ENCODE data around the gene TMEM40. TPM values are rescaled to one million over a fixed set of nuclear protein-coding genes. Genes with fewer than 3 reads are reported as not detected.

TMEM40 gene
- total and polyA plus RNA-seq, 9 of the 15 experiments (the other 6 are each of a cell fraction or from before 2014, with no cell fraction given), result 0.11 to 0.31 (median 0.14) TPM; not detected in 6

DNA sequence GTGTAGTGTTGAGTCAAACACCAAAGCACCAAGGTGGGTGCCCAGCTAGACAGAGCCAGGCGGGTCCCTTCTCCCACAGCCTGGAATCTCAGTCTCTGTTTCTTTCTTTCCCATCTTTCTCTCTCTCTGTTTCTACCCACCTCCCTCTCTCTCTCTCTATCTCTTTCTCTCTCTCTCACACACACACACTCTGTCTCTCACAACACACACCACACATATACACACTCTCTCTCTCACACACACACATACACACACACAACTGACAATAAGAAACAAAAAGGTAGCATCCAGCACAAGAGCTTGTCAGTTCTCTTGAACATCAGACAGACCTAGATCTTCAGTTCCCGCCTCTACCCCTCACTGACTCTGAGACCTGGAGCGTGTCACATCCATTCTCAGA lies 2.4 kb downstream of the TMEM40 start:
- no peaks in the 10 kb centered on the region for H3K9me3 ChIP-seq (replicated peaks; ENCODE audit: control insufficient read depth, insufficient read depth, low read depth, low read length)
- no peak for DNase-seq (ENCODE audit: extremely low read depth in 1 of 4, low spot score in 3 of 4)
- POLR2A ChIA-PET, result interaction anchor here (0.6 kb wide), 1 partner anchor 216 kb away, joined by 3 read pairs; no protein-coding TSS in a partner anchor
- H3K9me1 ChIP-seq (ENCODE audit: control insufficient read depth, insufficient read depth, low read length), result no peaks in the 10 kb centered on the region
- no peaks in the 10 kb centered on the region for H4K20me1 ChIP-seq (replicated peaks; ENCODE audit: control insufficient read depth, insufficient read depth, low read length)
- no peaks in the 10 kb centered on the region for H3K36me3 ChIP-seq (ENCODE audit: control insufficient read depth, insufficient read depth, low read length)
- BruUV-seq (replicated peaks), result no TSS peak
- no peak overlapping the region for H3K27ac ChIP-seq (ENCODE audit: extremely low read depth, low read depth, low read length)
- peaks cover 9 to 20% of the 10 kb centered on the region in 2 experiments for H3K4me1 ChIP-seq (replicated peaks in 1 of 2; ENCODE audit: control insufficient read depth in 2 of 2, insufficient read depth in 2 of 2, low read length in 2 of 2)
- intact Hi-C loops (cut with micrococcal nuclease), result no loop called here
- WGBS (ENCODE audit: insufficient coverage, low coverage, missing lambda C conversion rate), result 51% methylated on average over 3 of the region's 3 CpGs
- no peak overlapping the region for H3K9ac ChIP-seq (ENCODE audit: insufficient read depth in 1 of 2, low read depth in 2 of 2, low read length in 2 of 2)
- ATAC-seq, result no peak
- H3K79me2 ChIP-seq (ENCODE audit: control insufficient read depth, insufficient read depth, low read length), result no peaks in the 10 kb centered on the region
- in situ Hi-C loops (cut with MboI), result no loop called here
- H2AFZ ChIP-seq (ENCODE audit: low read depth, low read length), result peak overlapping the region; percentile 75; the same call in 1 of the 2 replicates
- H3K27me3 ChIP-seq (ENCODE audit: control insufficient read depth in 2 of 2, insufficient read depth in 2 of 2, low read length in 2 of 2), result peaks cover 0 to 13% of the 10 kb centered on the region in 2 experiments; a peak in 2 of 5 replicates
- peak; percentile 15 for FAIRE-seq
- H3K4me2 ChIP-seq (ENCODE audit: insufficient read depth, low read length), result no peak overlapping the region
- CTCF ChIA-PET (ENCODE audit: low intra/inter-chr PET ratio), result interaction anchor here (0.6 kb wide), 1 partner anchor 36 kb away, joined by 3 read pairs; no protein-coding TSS in a partner anchor
- H3K4me3 ChIP-seq, result no peak overlapping the region
- TF ChIP-seq, protein P1, sequence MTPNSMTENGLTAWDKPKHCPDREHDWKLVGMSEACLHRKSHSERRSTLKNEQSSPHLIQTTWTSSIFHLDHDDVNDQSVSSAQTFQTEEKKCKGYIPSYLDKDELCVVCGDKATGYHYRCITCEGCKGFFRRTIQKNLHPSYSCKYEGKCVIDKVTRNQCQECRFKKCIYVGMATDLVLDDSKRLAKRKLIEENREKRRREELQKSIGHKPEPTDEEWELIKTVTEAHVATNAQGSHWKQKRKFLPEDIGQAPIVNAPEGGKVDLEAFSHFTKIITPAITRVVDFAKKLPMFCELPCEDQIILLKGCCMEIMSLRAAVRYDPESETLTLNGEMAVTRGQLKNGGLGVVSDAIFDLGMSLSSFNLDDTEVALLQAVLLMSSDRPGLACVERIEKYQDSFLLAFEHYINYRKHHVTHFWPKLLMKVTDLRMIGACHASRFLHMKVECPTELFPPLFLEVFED (CRISPR knock-in tag; conservative IDR thresholded peaks at IDR 0.05), result 0 out of 2 replicates have a peak, but pooled peaks have one; percentile 47
- TF ChIP-seq, protein P2, sequence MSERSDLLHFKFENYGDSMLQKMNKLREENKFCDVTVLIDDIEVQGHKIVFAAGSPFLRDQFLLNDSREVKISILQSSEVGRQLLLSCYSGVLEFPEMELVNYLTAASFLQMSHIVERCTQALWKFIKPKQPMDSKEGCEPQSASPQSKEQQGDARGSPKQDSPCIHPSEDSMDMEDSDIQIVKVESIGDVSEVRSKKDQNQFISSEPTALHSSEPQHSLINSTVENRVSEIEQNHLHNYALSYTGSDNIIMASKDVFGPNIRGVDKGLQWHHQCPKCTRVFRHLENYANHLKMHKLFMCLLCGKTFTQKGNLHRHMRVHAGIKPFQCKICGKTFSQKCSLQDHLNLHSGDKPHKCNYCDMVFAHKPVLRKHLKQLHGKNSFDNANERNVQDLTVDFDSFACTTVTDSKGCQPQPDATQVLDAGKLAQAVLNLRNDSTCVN (CRISPR knock-in tag; IDR thresholded peaks at IDR 0.05), result peak; percentile 42; the same call in 1 of the 2 replicates
- TF ChIP-seq MCM3 (IDR thresholded peaks at IDR 0.05), result 0 out of 2 replicates have a peak, but pooled peaks have one; percentile 61
- TF ChIP-seq, protein P3, sequence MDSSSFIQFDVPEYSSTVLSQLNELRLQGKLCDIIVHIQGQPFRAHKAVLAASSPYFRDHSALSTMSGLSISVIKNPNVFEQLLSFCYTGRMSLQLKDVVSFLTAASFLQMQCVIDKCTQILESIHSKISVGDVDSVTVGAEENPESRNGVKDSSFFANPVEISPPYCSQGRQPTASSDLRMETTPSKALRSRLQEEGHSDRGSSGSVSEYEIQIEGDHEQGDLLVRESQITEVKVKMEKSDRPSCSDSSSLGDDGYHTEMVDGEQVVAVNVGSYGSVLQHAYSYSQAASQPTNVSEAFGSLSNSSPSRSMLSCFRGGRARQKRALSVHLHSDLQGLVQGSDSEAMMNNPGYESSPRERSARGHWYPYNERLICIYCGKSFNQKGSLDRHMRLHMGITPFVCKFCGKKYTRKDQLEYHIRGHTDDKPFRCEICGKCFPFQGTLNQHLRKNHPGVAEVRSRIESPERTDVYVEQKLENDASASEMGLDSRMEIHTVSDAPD (CRISPR knock-in tag; IDR thresholded peaks at IDR 0.05), result no peak
- TF ChIP-seq SAP30 (IDR thresholded peaks at IDR 0.05; ENCODE audit: borderline replicate concordance, insufficient read depth, low read depth, low read length, poor library complexity, severe bottlenecking), result no peak
- TF ChIP-seq HDAC1 (IDR thresholded peaks at IDR 0.05), result 0 out of 4 replicates have a peak, but pooled peaks of 1 of the 2 experiments have one; percentile 52
- peak; percentile 39; the same call in 1 of the 2 replicates for TF ChIP-seq EHMT2 (IDR thresholded peaks at IDR 0.05)
- TF ChIP-seq CCNT2 (IDR thresholded peaks at IDR 0.05; ENCODE audit: borderline replicate concordance, extremely low read depth, insufficient read length, low read depth, low read length), result no peak
- no peak for TF ChIP-seq RCOR1 (IDR thresholded peaks at IDR 0.05; ENCODE audit: borderline replicate concordance in 1 of 2, low read depth in 2 of 2, low read length in 2 of 2)
- TF ChIP-seq MBD2 (IDR thresholded peaks at IDR 0.05; ENCODE audit: borderline replicate concordance, low read depth), result no peak
- TF ChIP-seq, protein P4, sequence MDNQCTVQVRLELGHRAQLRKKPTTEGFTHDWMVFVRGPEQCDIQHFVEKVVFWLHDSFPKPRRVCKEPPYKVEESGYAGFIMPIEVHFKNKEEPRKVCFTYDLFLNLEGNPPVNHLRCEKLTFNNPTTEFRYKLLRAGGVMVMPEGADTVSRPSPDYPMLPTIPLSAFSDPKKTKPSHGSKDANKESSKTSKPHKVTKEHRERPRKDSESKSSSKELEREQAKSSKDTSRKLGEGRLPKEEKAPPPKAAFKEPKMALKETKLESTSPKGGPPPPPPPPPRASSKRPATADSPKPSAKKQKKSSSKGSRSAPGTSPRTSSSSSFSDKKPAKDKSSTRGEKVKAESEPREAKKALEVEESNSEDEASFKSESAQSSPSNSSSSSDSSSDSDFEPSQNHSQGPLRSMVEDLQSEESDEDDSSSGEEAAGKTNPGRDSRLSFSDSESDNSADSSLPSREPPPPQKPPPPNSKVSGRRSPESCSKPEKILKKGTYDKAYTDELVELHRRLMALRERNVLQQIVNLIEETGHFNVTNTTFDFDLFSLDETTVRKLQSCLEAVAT (IDR thresholded peaks at IDR 0.05), result 0 out of 4 replicates have a peak, but pooled peaks of 1 of the 2 experiments have one; percentile 15
- TF ChIP-seq ZNF133 (CRISPR knock-in tag; IDR thresholded peaks at IDR 0.05), result no peak
- TF ChIP-seq ZNF766 (CRISPR knock-in tag; conservative IDR thresholded peaks at IDR 0.05), result no peak
- no peak for TF ChIP-seq FOXP1 (CRISPR knock-in tag; IDR thresholded peaks at IDR 0.05)
- no peak for TF ChIP-seq YBX1 (IDR thresholded peaks at IDR 0.05)
- TF ChIP-seq LARP7 (IDR thresholded peaks at IDR 0.05), result 0 out of 2 replicates have a peak, but pooled peaks have one; percentile 23
- TF ChIP-seq HLTF (IDR thresholded peaks at IDR 0.05), result 0 out of 2 replicates have a peak, but pooled peaks have one; percentile 33
- TF ChIP-seq C11orf30 (IDR thresholded peaks at IDR 0.05; ENCODE audit: low read depth), result no peak
